ENCODE results near the gene TBCD.
"Not testable (repeated sequence)": the region's sequence is repeated elsewhere in the genome, so short reads cannot be mapped to it uniquely, and the experiment has no call there.

The TBCD gene

DNA sequence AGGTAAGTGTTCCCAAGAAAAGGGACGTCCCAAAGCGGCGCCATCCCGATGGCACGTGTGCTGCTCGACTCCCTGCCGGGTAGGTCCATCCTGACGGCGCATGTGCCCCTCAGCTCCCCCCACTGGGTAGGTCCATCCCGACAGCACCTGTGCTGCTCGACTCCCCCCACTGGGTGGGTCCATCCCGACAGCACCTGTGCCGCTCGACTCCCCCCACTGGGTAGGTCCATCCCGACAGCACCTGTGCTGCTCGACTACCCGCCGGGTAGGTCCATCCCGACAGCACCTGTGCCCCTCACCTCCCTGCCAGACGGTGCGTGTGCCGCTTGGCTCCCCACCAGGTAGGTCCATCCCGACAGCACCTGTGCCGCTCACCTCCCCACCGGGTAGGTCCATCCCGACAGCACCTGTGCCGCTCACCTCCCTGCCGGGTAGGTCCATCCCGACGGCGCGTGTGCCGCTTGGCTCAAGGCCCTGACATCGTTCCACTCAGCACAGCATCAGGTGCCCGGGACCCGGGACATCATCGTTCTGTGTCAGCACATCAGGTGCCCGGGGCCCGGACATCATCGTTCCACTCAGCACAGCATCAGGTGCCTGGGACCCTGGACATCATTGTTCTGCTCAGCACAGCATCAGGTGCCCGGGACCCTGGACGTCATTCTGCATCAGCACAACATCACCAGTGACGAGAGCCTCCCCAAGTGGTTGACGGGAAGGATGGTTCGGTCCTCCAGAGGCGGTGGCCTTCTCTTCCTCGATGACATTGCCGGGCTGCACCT is 22.2 kb upstream of the TBCD start:
- DNase-seq = no peak

DNA sequence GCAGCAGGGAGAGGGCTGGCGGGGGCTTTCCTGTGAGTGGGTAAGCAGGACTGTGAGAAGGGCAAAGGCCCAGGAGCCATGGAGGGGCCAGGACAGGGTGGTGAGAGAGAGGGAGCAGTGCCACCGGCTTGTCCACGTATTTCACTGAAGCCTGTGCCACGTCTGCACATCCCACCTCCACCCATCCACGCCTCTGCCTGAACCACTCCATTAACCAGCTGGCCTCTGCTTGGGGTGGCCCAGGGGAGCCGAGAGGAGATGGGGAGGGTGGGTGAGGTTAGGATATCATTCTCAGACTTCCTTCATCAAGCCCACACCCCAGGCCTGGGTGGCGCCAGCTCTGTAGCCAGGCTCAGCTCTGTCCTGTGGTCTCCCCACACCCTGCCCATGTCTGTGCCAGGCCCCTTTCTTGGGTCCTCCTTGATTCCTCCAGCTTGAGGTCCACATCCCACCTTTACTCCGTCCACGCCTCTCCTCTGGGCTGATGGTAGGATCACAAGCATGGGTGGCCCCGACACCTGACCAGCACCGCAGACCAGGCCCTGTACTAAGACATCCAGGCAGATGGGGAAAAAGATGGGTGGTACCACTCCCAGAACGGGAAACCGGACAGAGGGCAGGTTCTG is 19.6 kb upstream of the TBCD start:
- DNase-seq = no peak

DNA sequence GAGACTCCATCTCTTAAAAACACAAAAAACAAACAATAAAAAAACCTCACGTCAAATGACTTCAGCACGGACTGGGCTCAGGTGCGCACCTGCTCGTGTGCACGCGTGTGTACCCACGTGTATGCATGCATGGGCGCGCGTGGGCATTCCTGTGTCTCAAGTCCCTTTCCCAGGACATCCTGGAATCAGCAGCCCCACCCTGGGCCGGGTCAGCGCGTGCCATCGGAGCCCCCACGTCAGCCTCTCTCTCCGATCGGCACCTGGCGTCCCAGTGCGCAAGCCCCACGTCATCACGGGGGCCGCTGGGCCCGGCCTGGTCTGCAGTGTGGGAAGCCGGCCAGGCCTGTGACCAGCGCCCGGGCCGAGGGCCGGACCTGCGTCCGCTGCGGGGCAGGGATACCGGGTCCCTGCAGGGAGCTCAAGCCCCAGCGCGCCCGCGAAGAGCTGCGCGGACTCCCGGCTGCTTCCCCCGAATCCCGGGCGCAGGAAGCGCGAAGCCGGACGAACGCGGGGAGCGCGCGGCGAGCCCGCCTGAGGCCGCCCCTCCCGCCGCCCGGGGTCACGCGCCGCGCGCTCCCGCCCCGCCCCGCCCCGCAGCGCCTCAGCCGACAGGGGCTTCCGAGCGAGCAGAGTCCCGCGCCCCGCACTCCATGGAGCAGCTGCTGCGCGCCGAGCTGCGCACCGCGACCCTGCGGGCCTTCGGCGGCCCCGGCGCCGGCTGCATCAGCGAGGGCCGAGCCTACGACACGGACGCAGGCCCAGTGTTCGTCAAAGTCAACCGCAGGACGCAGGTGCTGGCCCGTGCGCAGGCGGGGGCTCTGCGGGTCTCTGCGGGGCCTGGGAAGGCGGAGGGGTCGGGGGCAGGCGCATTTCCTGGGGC is 16.6 kb upstream of the TBCD start, which contains the start of gene FN3K:
TSS of gene FN3K (plus strand) at position 629 of the 880 bp plus-strand sequence. CDS start at position 651, 22 bp downstream.
- no peak for DNase-seq

DNA sequence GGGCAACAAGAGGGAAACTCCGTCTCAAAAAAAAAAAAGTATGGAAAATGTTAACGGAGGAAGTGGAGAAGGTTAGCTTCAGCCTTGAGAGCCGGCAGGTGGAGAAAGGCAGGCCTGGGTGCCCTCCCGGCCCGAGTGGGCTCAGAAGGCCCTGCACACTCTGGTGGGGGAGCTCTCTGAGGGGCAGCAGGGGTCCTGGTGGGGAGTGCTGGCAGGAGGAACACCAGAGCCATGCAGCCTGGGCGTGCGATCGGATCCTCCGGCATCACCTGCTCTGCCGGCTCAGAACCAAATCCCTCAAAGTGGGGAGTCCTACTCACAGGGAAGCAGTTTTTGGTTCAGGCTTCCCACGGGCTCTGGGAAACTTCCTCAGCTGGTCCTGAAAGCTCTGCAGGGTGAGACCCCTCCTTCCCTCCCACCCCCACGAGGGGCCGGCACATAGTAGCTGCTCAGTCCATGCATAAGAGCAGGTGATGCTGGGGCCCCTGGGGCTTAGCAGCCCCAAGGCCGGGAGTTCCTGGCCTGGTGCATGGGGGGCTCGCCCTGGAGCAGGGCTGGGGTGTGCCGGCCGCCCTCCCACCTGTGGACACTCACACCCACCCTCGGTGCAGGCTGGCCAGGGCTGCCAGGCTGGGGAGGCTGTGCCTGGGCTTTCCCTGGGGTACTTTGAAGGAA is 15.2 kb upstream of the TBCD start:
- DNase-seq = no peak

DNA sequence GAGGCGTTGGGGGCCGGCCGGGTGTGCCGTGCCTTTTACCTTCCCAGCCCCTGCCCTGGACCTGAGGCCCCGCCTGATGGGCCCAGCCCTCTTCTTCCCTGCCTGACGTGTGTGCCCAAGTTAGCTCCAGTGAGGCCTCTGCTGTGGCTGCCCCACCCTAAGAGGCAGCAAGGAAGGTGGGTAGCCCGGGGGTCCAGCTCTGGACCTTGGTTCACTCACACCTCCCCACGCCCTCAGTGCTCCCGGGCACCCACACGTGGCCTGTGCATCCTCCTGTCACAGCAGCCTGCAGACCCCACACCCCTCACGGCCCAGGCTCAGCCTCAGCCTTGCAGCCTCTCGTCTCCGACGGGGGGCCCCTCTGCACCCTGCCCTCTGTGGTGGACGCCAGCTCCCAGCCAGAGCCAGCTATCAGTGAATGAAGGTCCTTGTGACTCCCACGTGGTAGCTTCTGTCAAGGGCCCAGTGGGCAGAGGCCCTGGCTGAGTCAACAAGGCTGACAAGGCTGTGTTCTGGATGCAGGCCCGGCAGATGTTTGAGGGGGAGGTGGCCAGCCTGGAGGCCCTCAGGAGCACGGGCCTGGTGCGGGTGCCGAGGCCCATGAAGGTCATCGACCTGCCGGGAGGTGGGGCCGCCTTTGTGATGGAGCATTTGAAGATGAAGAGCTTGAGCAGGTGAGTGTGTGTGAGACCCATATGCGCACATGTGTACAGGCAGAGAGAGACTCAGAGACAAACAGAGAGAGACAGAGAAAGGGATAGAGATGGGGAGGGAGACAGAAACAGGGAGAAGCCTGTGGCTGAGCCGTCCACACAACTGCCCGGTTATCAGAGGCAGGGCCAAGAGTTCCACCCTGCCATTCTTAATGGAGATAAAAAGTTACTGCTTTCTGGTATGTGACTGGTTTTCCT is 13.6 kb upstream of the TBCD start:
- DNase-seq = no peak

DNA sequence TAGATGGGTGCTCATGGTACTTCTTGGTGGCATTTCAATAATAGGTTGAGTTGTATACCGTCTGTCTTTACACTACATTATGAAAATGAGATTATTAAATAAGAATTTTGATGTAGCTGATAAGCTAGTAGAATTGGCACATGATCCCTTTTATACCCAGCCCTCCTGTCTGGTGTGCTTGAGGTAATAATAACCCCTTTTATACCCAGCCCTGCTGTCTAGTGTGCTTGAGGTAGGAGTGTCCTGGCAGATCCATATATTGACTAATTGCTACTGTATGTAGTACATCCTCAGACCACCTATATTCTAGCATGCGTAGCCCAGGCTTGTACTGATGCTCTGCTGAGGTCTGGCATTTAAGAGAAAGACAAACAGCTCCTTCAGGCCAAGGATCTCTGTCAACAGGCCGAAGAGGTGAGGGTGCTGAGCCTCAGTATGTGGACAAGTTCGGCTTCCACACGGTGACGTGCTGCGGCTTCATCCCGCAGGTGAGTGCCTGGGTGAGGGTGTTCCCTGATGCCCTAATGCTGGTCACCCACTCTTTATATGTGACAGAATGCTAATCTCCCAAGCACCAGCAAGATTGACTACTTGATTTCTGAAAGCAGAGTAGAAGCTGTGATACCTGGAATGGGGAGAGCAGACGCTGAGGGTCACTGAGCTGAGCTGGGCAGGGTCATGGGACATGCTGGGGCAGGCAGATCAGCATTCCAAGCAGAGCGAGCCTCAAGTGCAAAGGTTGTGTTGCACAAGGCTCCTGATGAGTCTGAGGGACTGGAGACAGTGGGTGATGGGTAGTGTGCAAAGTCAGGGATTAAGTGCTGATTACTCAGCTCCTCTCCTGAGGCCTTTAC is 10.7 kb upstream of the TBCD start:
- DNase-seq = no peak

DNA sequence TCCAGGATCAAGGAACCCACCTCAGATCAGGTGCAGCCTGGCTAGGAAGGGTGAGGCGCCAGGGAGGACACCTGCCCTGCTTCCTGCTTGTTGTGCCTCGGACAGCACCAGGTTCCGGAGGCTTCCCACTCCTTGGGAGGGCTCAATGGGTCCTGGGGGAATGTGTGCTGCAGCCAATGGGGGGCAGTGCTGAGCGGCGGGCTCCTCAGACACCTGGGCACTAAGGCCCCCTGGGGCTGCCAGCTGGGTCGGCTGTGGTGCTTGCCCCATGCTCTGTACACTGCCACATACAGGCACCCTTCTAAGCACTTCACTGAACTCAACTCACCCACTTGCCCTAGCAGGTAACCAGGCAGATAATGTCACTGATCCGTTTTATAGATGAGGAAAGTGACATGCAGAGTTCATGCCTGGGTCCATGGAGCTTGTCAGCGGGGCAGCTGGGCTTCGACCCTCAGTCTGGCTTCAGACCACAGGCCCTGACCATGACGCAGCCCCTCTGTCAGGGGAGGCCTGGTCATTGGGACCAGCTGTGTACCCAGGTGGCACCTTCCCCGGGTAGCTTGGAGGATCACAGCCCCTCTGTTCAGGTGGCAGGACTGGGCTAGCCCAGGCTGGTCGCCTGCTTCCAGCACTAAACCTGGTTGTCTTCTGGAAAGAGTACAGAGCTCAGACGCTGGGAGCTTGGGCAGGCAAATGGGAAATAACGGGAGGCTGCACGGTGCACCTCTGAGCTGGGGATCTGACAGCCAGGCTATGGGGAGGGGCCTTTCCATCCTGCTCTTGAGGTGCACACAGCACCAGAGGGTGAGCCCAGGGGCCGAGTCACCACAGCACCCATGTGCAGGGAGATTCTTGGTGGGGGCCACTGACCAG is 8.3 kb upstream of the TBCD start:
- DNase-seq = no peak

DNA sequence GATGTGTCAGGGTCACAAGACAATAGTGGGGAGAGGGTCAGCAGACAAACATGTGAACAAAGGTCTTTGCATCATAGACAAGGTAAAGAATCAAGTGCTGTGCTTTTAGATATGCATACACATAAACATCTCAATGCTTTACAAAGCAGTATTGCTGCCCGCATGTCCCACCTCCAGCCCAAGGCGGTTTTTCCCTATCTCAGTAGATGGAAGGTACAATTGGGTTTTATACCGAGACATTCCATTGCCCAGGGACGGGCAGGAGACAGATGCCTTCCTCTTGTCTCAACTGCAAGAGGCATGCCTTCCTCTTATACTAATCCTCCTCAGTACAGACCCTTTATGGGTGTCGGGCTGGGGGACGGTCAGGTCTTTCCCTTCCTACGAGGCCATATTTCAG is 7.1 kb upstream of the TBCD start:
- not testable (repeated sequence) for DNase-seq

DNA sequence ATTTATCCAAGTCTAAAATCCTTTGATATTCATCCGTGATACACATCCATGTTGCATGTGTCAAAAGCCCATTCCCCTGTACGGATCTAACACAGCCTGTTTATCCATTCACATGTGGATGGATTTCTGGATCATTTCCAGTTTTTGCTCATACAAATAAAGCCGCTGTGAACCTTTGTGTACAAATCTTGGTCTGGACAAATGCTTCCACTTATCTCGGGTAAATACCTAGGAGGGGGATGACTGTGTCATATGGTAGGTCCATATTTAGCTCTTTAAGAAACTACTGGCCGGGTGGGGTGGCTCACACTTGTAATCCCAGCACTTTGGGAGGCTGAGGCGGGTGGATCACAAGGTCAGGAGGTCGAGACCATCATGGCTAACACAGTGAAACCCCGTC is 6.3 kb upstream of the TBCD start:
- DNase-seq = no peak

DNA sequence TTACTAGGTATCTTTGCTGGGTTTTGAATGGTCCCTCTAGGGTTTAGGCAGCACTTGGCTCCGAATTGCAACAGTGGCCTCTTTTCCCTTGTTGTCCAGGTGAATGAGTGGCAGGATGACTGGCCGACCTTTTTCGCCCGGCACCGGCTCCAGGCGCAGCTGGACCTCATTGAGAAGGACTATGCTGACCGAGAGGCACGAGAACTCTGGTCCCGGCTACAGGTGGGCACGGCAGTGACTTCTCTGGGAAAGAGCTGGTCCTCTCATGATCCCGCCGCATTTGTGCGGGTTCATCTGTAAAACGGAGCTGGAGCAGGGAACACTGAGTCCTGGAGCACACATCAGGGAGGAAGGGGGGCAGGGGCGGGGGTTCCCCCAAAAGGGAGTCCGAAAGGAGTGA is 3.1 kb upstream of the TBCD start:
- no peak for DNase-seq

DNA sequence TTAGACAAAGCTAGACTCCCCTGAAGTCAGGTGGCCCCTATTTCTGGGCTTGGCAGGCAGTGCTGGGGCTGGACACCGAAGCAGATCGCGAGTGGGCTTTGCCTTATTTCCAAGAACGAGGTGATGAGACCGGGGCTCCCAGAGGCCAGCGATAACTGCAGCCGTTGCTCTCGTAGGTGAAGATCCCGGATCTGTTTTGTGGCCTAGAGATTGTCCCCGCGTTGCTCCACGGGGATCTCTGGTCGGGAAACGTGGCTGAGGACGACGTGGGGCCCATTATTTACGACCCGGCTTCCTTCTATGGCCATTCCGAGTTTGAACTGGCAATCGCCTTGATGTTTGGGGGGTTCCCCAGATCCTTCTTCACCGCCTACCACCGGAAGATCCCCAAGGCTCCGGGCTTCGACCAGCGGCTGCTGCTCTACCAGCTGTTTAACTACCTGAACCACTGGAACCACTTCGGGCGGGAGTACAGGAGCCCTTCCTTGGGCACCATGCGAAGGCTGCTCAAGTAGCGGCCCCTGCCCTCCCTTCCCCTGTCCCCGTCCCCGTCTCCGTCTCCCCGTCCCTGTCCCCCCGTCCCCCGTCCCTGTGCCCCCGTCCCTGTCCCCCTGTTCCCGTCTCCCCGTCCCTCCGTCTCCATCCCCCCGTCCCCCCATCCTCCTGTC is 1.5 kb upstream of the TBCD start:
- DNase-seq = peak in 1 of 2 donors; percentile 11

DNA sequence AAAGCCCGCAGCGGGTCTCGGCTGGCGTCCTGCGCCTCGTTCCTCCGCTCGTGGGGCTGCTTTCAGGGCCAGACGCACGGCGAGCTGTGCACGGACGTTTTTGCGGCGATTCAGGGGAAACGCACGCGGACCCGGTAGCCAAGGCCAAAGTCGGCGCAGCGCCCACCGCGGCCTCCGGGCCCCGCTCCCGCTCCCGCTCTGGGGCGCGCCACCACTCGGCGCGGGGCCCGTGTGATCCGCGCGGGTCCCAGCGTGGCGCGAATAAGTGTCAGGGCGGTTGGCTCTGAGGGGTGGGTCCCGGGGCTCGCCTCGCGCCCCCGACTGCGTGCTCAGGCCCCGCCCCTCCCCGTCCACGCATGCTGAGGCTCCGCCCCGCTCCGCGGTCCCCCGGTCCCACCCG is 694 bp upstream of the TBCD start:
- DNase-seq = no peak

DNA sequence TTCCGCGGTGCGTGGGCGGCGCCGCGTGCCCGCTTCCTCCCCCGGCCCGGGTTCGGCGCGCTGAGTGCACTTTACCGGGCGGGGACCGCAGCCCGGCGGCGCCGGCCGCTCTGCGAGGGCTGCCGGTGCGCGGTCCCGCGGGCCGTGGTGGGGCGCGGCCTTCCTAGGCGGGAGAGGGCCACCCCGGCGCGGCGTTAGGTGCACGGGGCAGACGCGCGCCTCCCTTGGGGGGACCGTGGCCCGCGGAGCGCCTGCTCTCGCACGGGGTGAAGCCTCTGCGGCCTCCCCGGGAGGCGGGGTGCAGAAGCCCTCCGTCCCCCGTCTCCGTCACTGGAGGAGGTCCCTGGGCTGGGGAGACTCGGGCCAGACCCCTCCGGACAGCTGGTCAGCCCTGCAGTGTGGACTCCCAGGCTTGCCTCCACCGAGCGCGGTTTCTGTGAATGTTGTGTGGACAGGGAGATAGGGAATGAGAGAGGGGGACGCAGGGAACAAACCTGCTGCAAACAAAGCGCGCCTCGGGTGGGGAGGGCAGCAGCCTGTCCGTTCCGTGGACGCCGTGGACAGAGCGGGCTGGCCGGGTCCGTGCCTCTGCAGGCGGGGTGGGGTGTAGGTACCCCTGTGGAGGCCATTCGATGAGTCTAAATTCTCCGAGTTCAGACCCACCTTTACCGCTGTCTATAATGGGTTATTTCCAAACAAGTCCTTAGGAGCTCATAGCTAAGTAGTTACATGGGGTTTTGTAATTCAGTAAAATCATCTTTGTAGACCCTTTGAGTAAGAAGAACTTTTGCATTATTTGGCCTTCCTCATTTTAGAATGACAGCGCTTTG is 721 bp downstream of the TBCD start:
- DNase-seq = no peak

DNA sequence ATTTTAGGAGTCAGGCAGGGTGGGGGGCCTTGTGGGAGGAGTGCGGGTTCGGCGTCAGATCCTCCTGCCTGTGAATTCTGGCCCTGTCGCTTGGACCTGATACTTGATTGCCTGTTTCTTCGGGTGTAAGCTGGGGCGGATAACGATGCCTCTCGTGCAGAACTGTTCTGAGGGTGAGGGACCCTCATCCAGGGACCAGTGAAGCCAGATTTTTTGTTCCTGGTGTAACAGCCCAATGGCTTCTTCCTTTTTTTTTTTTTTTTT is 1.3 kb downstream of the TBCD start:
- DNase-seq = no peak

DNA sequence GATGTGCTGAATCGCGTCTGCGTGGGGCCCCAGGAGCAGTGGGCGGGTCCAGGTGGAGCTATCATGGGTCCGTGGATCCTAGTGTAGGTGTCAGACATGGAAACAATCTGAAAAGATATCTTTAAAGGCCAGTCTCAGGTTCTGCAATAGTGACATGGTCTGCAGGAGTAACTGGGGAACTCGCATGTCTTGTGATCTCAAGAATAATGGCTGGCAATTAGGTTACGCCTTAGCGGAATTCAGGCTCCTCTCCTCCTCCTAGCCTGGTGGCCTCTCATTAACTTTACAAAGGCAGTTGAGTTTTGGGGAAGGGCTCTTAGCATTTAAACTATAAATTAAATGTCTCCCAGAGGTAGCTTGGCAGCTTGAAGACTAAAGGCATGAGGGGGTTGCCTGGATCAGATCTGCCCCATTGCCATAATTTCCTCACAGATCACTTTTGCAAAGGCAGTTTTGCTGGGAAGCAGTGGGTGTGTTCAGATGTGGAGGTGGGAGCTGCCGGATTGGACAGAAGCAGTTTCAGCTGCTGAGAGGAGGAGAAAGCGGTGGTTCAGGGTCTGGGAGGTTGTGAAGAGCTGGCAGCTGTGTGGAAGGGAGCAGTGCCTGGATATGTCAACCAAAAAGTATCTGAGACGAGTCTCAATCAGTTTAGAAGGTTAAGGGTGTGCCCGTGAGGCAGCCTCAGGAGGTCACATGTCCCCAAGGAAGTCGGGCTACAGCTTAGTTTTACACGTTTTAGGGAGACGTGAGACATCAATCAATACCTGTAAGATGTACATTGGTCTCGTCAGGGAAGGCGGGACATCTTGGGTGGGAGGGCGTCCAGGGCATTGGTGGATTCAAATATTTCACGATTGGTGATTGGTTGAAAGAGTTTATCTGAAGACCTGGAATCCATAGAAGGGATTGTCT is 2.7 kb downstream of the TBCD start:
- DNase-seq = no peak

DNA sequence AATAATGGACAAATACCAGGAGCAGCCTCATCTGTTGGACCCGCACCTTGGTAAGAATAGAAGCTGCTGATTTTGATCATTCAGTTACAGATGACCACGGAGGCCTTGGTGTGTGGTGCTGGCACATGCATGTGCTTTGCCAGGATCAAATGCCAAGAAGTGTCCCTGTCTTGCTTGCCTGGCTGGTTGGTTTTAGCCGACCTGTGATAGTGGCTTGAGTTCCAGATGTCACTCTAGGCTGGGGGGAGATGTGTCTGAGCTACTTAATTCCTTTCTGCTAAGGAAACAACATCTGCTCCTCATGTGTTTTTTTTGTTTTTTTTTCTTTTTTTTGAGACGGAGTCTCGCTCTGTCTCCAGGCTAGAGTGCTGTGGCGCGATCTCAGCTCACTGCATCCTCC is 4.3 kb downstream of the TBCD start:
- DNase-seq = no peak

DNA sequence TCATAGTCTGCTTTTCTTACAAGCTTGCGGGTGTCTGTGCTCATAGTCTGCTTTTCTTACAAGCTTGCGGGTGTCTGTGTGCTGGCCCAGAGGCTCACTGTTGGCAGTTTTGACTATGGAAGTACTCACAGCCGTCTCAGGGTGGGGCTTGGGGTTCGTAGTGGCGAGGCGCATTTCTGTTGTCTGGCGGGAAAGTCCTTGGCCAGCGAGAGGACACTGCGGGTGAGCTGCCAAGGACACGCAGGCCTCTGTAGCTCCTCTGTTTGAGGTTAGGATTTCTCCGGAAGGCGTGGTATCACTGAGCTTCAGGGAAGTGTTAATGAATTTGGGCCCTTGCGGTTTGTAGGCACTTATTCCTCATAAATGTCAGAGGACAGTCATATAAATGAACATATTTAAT is 13.5 kb downstream of the TBCD start:
- no peak for DNase-seq
